IMR-90 (cell line): ENCODE measurements around the gene ADAMTS19. TPM values are rescaled to one million over a fixed set of nuclear protein-coding genes. Genes with fewer than 3 reads are reported as not detected.

Source experiments
- ATAC-seq: fragments of 200-7000 bp; cut with Tn5 transposase; 2 replicates; pipeline ENCODE4 v1.9.1; 2020; ENCODE audit warnings: low read depth, mild to moderate bottlenecking, moderate library complexity
- BruUV-seq: library from RNA; stranded (reverse); fragments of 400-500 nt; replicated peaks from 2 replicates; lab custom pipeline; 2021; lab: Mats Ljungman, UMichigan
- CTCF ChIA-PET: fragments of 300-600 bp; formaldehyde crosslinking; extraction: SDS; loops from one replicate; lab custom pipeline; 2021; ENCODE audit warnings: antibody characterized with exemption; lab: Yijun Ruan, JAX
- POLR2A ChIA-PET: fragments of 300-600 bp; sonication (Branson Sonifier 250); formaldehyde crosslinking; loops from one replicate; lab custom pipeline; 2022; ENCODE audit warnings: antibody characterized with exemption; ENCODE audit not compliant: unreplicated experiment; lab: Charles Lee
- DNase-seq: peaks from one replicate; pipeline ENCODE4 v3.0.0; 2013
- H2AFZ ChIP-seq: replicated peaks from 2 replicates; pipeline ENCODE3; 2013; ENCODE audit warnings: low read length, mild to moderate bottlenecking; ENCODE audit not compliant: poor library complexity
- H2AK5ac ChIP-seq: 2 replicates; pipeline ENCODE4 v1.6.1; 2013; ENCODE audit warnings: low read depth, low read length, inconsistent platforms
- H2AK9ac ChIP-seq: replicated peaks from 2 replicates; pipeline ENCODE3; 2013; ENCODE audit warnings: mild to moderate bottlenecking, low read depth, low read length, moderate library complexity; ENCODE audit not compliant: poor library complexity
- H2BK120ac ChIP-seq: 2 replicates; pipeline ENCODE4 v1.6.1; 2013; ENCODE audit warnings: low read depth, low read length, inconsistent platforms
- H2BK15ac ChIP-seq: 3 replicates; pipeline ENCODE4 v1.6.1; 2013; ENCODE audit warnings: low read depth, low read length, inconsistent platforms
- H2BK20ac ChIP-seq: 2 replicates; pipeline ENCODE4 v1.6.1; 2013; ENCODE audit warnings: low read depth, mild to moderate bottlenecking, inconsistent platforms, low read length, moderate library complexity
- H2BK5ac ChIP-seq: 2 replicates; pipeline ENCODE4 v1.6.1; 2013; ENCODE audit warnings: mild to moderate bottlenecking, low read depth, low read length, inconsistent platforms; ENCODE audit not compliant: poor library complexity, severe bottlenecking
- H3K14ac ChIP-seq: replicated peaks from 2 replicates; pipeline ENCODE4 v1.6.1; 2013; ENCODE audit warnings: low read depth, low read length, inconsistent platforms
- H3K18ac ChIP-seq: 2 replicates; pipeline ENCODE4 v1.6.1; 2013; ENCODE audit warnings: low read depth, low read length, control low read depth
- H3K23ac ChIP-seq: 2 replicates; pipeline ENCODE4 v1.6.1; 2013; ENCODE audit warnings: low read depth, low read length, inconsistent platforms
- H3K27ac ChIP-seq: 2 replicates; pipeline ENCODE4 v1.5.1; 2013; ENCODE audit warnings: mild to moderate bottlenecking, control low read depth, low read length; ENCODE audit not compliant: insufficient read depth
- H3K27me3 ChIP-seq: 2 replicates; pipeline ENCODE4 v1.6.1; 2013; ENCODE audit warnings: low read length; ENCODE audit not compliant: control insufficient read depth, insufficient read depth
- H3K36me3 ChIP-seq: 2 replicates; pipeline ENCODE4 v1.6.1; 2013; ENCODE audit warnings: low read length, mixed read lengths; ENCODE audit not compliant: control insufficient read depth, insufficient read depth
- H3K4ac ChIP-seq: 2 replicates; pipeline ENCODE4 v1.6.1; 2013; ENCODE audit warnings: low read depth, low read length, inconsistent platforms
- H3K4me1 ChIP-seq: 2 replicates; pipeline ENCODE4 v1.6.1; 2013; ENCODE audit warnings: low read length, mixed read lengths; ENCODE audit not compliant: control insufficient read depth, insufficient read depth
- H3K4me2 ChIP-seq: 2 replicates; pipeline ENCODE4 v1.6.1; 2013; ENCODE audit warnings: low read depth, mild to moderate bottlenecking, control low read depth, low read length, moderate library complexity
- H3K4me3 ChIP-seq: 2 replicates; pipeline ENCODE4 v1.5.1; 2013; ENCODE audit warnings: low read depth, mild to moderate bottlenecking, control low read depth, low read length, moderate library complexity; ENCODE audit not compliant: insufficient read depth
- H3K56ac ChIP-seq: 2 replicates; pipeline ENCODE4 v1.6.1; 2013; ENCODE audit warnings: low read length, inconsistent platforms; ENCODE audit not compliant: insufficient read depth; ENCODE audit errors: extremely low read depth
- H3K79me1 ChIP-seq, 2 experiments: 2 replicates each; pipeline ENCODE4 v1.6.1; 2013; ENCODE audit warnings: low read length in 2 of 2, inconsistent platforms in 1 of 2, low read depth in 1 of 2
- H3K9ac ChIP-seq: 2 replicates; pipeline ENCODE4 v1.6.1; 2013; ENCODE audit warnings: low read depth, low read length, control low read depth
- H3K9me1 ChIP-seq: 2 replicates; pipeline ENCODE4 v1.6.1; 2013; ENCODE audit warnings: low read length, inconsistent platforms; ENCODE audit not compliant: insufficient read depth
- H3K9me3 ChIP-seq: 2 replicates; pipeline ENCODE4 v1.6.1; 2013; ENCODE audit warnings: low read length; ENCODE audit not compliant: control insufficient read depth, insufficient read depth
- H4K20me1 ChIP-seq: 2 replicates; pipeline ENCODE4 v1.6.1; 2013; ENCODE audit warnings: low read length, inconsistent platforms; ENCODE audit not compliant: insufficient read depth
- H4K5ac ChIP-seq: 2 replicates; pipeline ENCODE4 v1.6.1; 2013; ENCODE audit warnings: mild to moderate bottlenecking, low read depth, low read length, control low read depth
- H4K8ac ChIP-seq, 2 experiments: 2 replicates each; pipeline ENCODE4 v1.6.1; 2013; ENCODE audit warnings: low read depth in 2 of 2, low read length in 2 of 2, control low read depth in 1 of 2, inconsistent platforms in 1 of 2
- H4K91ac ChIP-seq: 2 replicates; pipeline ENCODE4 v1.6.1; 2013; ENCODE audit warnings: low read depth, low read length, inconsistent platforms; ENCODE audit not compliant: insufficient read depth
- FOS ChIP-seq: fragments of 150-350 bp; IDR thresholded peaks from 2 replicates; pipeline ENCODE4 v1.6.1; 2016; ENCODE audit warnings: low read depth, low read length
- NFE2L2 ChIP-seq: fragments of 150-350 bp; IDR thresholded peaks from 2 replicates; pipeline ENCODE4 v1.6.1; 2016; ENCODE audit warnings: low read depth, mild to moderate bottlenecking, low read length
- POLR2A ChIP-seq: IDR thresholded peaks from 2 replicates; pipeline ENCODE4 v1.6.1; 2012; ENCODE audit warnings: mild to moderate bottlenecking, low read depth, low read length
- RCOR1 ChIP-seq: IDR thresholded peaks from 2 replicates; pipeline ENCODE4 v1.6.1; 2012; ENCODE audit warnings: mild to moderate bottlenecking, low read length, improper control_type of control experiment; ENCODE audit not compliant: insufficient replicate concordance
- SMC3 ChIP-seq: fragments of 150-350 bp; IDR thresholded peaks from 2 replicates; pipeline ENCODE4 v1.6.1; 2016; ENCODE audit warnings: low read depth, mild to moderate bottlenecking, antibody characterized with exemption, low read length, moderate library complexity
- WGBS, 2 experiments: methylation state at CpG; one replicate each; pipeline versions ENCODE4 v1.1.5 to v1.1.7; 2013; ENCODE audit warnings: missing lambda C conversion rate in 2 of 2; ENCODE audit not compliant: insufficient read length in 1 of 2; ENCODE audit errors: extremely low coverage in 2 of 2; 5-methylcytosine and 5-hydroxymethylcytosine counted together
- dilution Hi-C: fragments of 300-500 bp; cut with HindIII; formaldehyde crosslinking; loops from one replicate; pipeline ENCODE4 v1.14.3; 2018; ENCODE audit warnings: low sequenced_read_pairs; ENCODE audit not compliant: unreplicated experiment
- in situ Hi-C: fragments of 300-500 bp; cut with MboI; formaldehyde crosslinking; loops from 3 replicates; pipeline ENCODE4 v1.14.3; 2019; ENCODE audit warnings: low sequenced_read_pairs, inconsistent platforms, mixed read lengths
- intact Hi-C: fragments of 100-400 bp; cut with micrococcal nuclease; formaldehyde crosslinking; loops from 2 replicates; pipeline ENCODE4 v1.10.0; 2022
- polyA plus RNA-seq, 3 experiments: library from polyadenylated mRNA; depleted of rRNA; stranded (reverse); fragments of >200 nt; gene quantifications; 2 replicates each; pipeline ENCODE4 v1.2.3, GENCODE V29; 2012; ENCODE audit warnings: low replicate concordance in 1 of 3
- total RNA-seq: library from RNA; depleted of rRNA; stranded (reverse); fragments of >200 nt; gene quantifications from 2 replicates; pipeline ENCODE4 v1.2.3, GENCODE V29; 2012

ADAMTS19 gene
- total and polyA plus RNA-seq, 2 of the 4 experiments (the other 2 are of a cell fraction): under 0.01 to 0.17 TPM

DNA sequence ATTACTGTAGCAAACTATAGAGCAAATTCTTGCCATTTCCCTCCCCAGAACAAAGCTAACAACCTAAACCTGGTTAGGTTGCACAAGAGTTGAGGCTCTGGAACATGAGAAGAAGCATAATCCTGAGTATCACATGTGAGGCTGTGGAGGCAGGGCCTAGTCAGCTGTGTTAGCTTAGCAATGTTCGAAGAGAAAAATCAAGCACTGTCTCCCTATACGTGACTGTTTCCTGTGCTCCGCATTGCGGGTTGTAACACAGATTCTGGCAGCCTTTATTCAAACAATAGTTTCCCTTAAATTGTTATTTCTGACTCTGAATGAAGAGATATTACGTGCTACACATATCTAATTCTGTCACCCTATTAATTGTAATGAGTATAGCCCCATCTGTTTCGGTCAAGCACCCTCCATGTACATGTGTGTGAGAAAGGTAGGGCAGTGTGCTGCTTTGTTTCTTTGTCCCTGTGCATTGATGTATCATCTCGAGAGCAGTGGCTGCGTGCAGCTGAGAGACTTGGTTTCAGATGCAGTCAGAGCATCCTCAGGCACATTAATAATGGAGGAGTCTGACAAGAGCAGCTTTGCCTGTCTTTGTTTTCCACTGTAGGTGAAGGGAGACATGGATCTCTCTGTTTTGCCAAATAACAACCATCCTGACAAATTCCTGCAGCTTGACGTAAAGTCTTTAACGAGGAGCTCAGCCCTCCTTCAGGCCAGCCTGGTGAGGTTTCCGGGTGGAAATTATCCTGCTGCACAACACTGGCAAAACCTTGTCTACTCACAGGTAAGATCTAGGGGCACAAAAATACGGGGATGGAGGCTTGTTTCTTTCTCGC, 287.7 kb downstream of the ADAMTS19 start, which contains the start of gene MINAR2:
Gene MINAR2 (plus strand): TSS at position 523 of the 836 bp plus-strand sequence. CDS start 97 bp downstream, at position 620.
- no peaks in the 10 kb centered on the region for H3K27me3 ChIP-seq
- no peak for ATAC-seq
- in situ Hi-C loops: no loop called here

More for the DNA sequence above, 287.7 kb downstream of the ADAMTS19 start, which contains the start of gene MINAR2:
- no peak within 1 kb of the TSS for H3K14ac ChIP-seq
- no peak within 1 kb of the TSS for H4K91ac ChIP-seq
- dilution Hi-C loops: no loop called here
- H2AFZ ChIP-seq: no peak within 1 kb of the TSS
- H4K8ac ChIP-seq: no peak within 1 kb of the TSS
- TF ChIP-seq SMC3 (no peak), FOS (no peak), POLR2A (no peak), NFE2L2 (no peak), RCOR1 (no peak)
- H4K5ac ChIP-seq: no peak within 1 kb of the TSS
- no peaks in the 10 kb centered on the region for H3K36me3 ChIP-seq
- no peak within 1 kb of the TSS for H3K9ac ChIP-seq
- no TSS peak for BruUV-seq
- H2BK5ac ChIP-seq: no peak within 1 kb of the TSS
- no peak within 1 kb of the TSS for H2AK5ac ChIP-seq
- no peaks in the 10 kb centered on the region for H3K4me1 ChIP-seq
- H3K18ac ChIP-seq: no peak within 1 kb of the TSS
- CTCF ChIA-PET: interaction anchor here (0.9 kb wide), 1 partner anchor 20 kb away, joined by 3 read pairs; no protein-coding TSS in a partner anchor
- no peaks in the 10 kb centered on the region for H4K20me1 ChIP-seq
- intact Hi-C loops: no loop called here
- no peaks in the 10 kb centered on the region for H3K9me1 ChIP-seq
- H2BK20ac ChIP-seq: no peak within 1 kb of the TSS
- H2BK15ac ChIP-seq: no peak within 1 kb of the TSS
- WGBS, 2 experiments: 53% methylated on average over 2 of the region's 13 CpGs; no CpG with 5 or more reads in 1 of the 2 experiments
- H3K9me3 ChIP-seq: no peaks in the 10 kb centered on the region
- no peak within 1 kb of the TSS for H2BK120ac ChIP-seq
- H2AK9ac ChIP-seq: no peak within 1 kb of the TSS
- POLR2A ChIA-PET: no interaction called here
- H3K4ac ChIP-seq: no peak within 1 kb of the TSS
- no peaks in the 10 kb centered on the region for H3K79me1 ChIP-seq
- no peak within 1 kb of the TSS for H3K4me3 ChIP-seq
- no peak within 1 kb of the TSS for H3K27ac ChIP-seq
- H3K4me2 ChIP-seq: no peak within 1 kb of the TSS
- no peak within 1 kb of the TSS for H3K56ac ChIP-seq
- H3K23ac ChIP-seq: no peak within 1 kb of the TSS
- no peak for DNase-seq
